ENCODE data around the gene ZBTB7C. TPM values are rescaled to one million over a fixed set of nuclear protein-coding genes. Genes with fewer than 3 reads are reported as not detected.

The ZBTB7C gene
- total RNA-seq, 1 experiment from 2014 or later = 0.33 TPM

GRCh38 chr18:48004577-48004976, 404.6 kb downstream of the ZBTB7C start:
- Histone ChIP-seq H3K4me2 (ENCODE audit: insufficient read depth, insufficient read length, low read length) (no peak overlapping the region), H3K9ac (ENCODE audit: extremely low read depth, insufficient read length, low read length) (no peak overlapping the region), H3K23me2 (ENCODE audit: insufficient read length, low read depth, low read length, poor library complexity, severe bottlenecking) (peaks cover 10% of the 10 kb centered on the region), H3K9me3 (ENCODE audit: control insufficient read depth, low read depth, low read length) (no peaks in the 10 kb centered on the region), H3K4me1 (ENCODE audit: insufficient read depth, low read length) (no peaks in the 10 kb centered on the region), H4K91ac (ENCODE audit: insufficient read length, low read depth, low read length) (no peak overlapping the region), H2BK120ac (ENCODE audit: low read depth, low read length, poor library complexity, severe bottlenecking) (no peak overlapping the region), H3K56ac (ENCODE audit: insufficient read length, low read depth, low read length) (no peak overlapping the region), H3K79me2 (ENCODE audit: insufficient read depth, low read length) (no peaks in the 10 kb centered on the region), H3T11ph (ENCODE audit: low read length) (no peak overlapping the region), H2AK5ac (ENCODE audit: insufficient read length, low read length) (no peak overlapping the region), H3K23ac (ENCODE audit: insufficient read length, low read depth, low read length) (no peak overlapping the region), H2BK5ac (ENCODE audit: insufficient read length, low read length) (no peak overlapping the region), H4K20me1 (ENCODE audit: control insufficient read depth, insufficient read depth, insufficient read length) (no peaks in the 10 kb centered on the region), H3K27ac (ENCODE audit: insufficient read length, low read depth, low read length) (no peak overlapping the region), H4K5ac (ENCODE audit: insufficient read length, low read depth, low read length) (no peak overlapping the region), H3K4ac (ENCODE audit: low read depth, low read length) (no peak overlapping the region), H3K27me3 (ENCODE audit: insufficient read depth, low read length) (no peaks in the 10 kb centered on the region; the same call in 1 of the 2 replicates), H2BK12ac (ENCODE audit: insufficient read length, low read depth, low read length) (no peak overlapping the region), H4K8ac (replicated peaks; ENCODE audit: insufficient read length, low read depth, low read length) (no peak overlapping the region), H3K79me1 (ENCODE audit: insufficient read depth, low read depth, low read length, poor library complexity, severe bottlenecking) (no peaks in the 10 kb centered on the region), H2BK15ac (ENCODE audit: low read depth, low read length) (no peak overlapping the region), H3K18ac (ENCODE audit: insufficient read length, low read depth, low read length) (no peak overlapping the region), H2AFZ (ENCODE audit: low read length) (no peak overlapping the region), H3K14ac (ENCODE audit: insufficient read depth, low read length) (no peak overlapping the region), H2BK20ac (ENCODE audit: low read depth, low read length, poor library complexity, severe bottlenecking) (no peak overlapping the region)
- H3K9me3 Mint-ChIP-seq = peaks cover 0 to 2% of the 10 kb centered on the region in 2 experiments; a peak in 1 of 5 replicates
- no peak for DNase-seq
- peaks cover 10% of the 10 kb centered on the region for H3K27me3 Mint-ChIP-seq (ENCODE audit: low read depth)
- H3K4me3 Mint-ChIP-seq = no peak overlapping the region
- H3K27ac Mint-ChIP-seq = no peak overlapping the region
- no peak for TF ChIP-seq CTCF (conservative IDR thresholded peaks at IDR 0.05)
- no CpG with 5 or more reads among the region's 2 CpGs for WGBS (ENCODE audit: extremely low coverage, insufficient read length, low lambda C conversion rate)
- H3K36me3 Mint-ChIP-seq (ENCODE audit: insufficient read depth in 1 of 3, low read depth in 3 of 3) = no peaks in the 10 kb centered on the region; a peak in 1 of 7 replicates
- H3K4me1 Mint-ChIP-seq = peaks cover 20 to 22% of the 10 kb centered on the region in 2 experiments

Data from H9 (cell line).